Tongue (tissue), 2 donors: Measurements from ENCODE around the gene KRTAP1-4. TPM values are rescaled to one million over a fixed set of nuclear protein-coding genes. Genes with fewer than 3 reads are reported as not detected.
"Not testable (repeated sequence)": the region's sequence is repeated elsewhere in the genome, so short reads cannot be mapped to it uniquely, and the experiment has no call there.

ENCODE experiments used
- DNase-seq: peaks from one replicate; pipeline ENCODE4 v3.0.0-alpha.2; 2015
- total RNA-seq: library from RNA; depleted of rRNA; stranded (reverse); fragments of >200 nt; gene quantifications from one replicate; pipeline ENCODE4 v1.2.3, GENCODE V29; 2014

KRTAP1-4 gene
- not detected for total RNA-seq

DNA sequence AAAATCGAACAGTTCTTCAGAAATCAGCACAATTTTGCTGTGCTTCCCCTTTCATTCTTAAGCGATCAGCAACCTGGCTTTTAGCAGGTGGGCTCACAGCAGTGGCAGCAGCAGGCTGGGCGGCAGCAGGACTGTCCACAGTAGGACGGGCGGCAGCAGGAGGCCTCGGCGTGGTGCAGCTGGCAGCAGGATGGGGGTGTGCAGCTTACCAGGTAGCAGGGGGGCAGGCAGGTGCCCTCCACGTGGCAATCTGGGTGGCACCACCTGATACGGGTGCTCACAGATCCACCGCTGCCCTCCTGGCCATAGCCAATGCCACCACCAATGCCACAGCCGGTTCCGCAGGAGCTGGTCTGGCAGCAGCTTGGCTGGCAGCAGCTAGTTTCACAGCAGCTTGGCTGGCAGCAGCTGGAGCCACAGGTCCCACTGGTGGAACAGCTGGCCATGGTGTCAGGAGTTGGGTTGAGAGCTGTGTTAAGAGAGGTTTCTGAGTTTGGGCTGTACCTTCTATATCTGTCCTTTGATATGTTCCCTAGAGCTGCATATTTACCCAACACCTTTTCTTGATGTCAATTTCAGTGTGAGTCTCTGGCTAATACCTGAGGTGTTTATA, at the start of gene KRTAP1-4:
Gene KRTAP1-4 (minus strand): TSS at position 563 of the 613 bp plus-strand sequence. CDS start 117 bp downstream, at position 446.
- DNase-seq, result no peak

GRCh38 chr17:41076788-41077187, 46.8 kb upstream of the KRTAP1-4 start:
- no peak for DNase-seq

DNA sequence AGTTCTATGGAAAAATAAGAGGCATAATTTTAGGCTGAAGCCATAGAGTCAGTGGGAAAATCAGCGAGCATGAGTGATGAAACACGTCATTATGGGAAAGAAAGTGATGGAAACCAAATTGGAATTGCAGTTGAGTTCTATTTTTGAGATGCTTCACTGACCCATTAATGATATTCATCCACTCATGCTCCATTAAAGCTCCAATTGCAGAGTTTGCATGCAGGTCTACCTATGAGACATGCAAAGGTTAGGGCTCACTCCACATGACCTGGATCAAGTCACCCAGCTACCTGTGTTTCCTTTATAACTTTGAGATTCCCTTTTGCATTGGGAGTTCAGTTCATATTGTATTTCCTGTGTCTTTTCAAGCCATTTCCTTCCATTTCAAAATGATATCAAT, 43.7 kb upstream of the KRTAP1-4 start:
- DNase-seq, result no peak

- DNase-seq, result peak; percentile 66
These were observed 41.8 kb upstream of the KRTAP1-4 start for GRCh38 chr17:41071606-41072360.

DNA sequence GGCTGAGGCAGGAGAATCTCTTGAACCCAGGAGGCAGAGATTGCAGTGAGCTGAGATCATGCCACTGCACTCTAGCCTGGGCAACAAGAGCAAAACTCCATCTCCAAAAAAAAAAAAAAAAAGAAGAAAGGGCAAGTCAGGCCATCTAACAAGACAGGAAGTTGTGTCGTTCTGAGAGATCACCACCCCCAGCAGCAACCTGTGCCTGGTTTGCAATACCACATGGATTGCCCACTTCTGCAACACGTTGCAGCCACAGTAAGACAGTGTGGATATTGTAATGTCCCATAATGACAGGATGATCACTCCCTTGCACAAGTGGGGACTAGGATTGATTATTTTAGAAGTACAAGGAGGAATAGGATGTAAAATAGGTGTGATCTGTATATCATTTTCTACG, 39.0 kb upstream of the KRTAP1-4 start:
- DNase-seq, result no peak

GRCh38 chr17:41067281-41067680, 37.3 kb upstream of the KRTAP1-4 start:
- no peak for DNase-seq

- no peak for DNase-seq
These were observed 36.0 kb upstream of the KRTAP1-4 start, which contains the start of gene KRTAP2-4 for GRCh38 chr17:41065829-41066624. TSS of gene KRTAP2-4 (minus strand) at chr17:41065879. CDS start at chr17:41065845, 34 bp downstream.

GRCh38 chr17:41065016-41065689, 35.2 kb upstream of the KRTAP1-4 start:
- DNase-seq, result not testable (repeated sequence)

DNA sequence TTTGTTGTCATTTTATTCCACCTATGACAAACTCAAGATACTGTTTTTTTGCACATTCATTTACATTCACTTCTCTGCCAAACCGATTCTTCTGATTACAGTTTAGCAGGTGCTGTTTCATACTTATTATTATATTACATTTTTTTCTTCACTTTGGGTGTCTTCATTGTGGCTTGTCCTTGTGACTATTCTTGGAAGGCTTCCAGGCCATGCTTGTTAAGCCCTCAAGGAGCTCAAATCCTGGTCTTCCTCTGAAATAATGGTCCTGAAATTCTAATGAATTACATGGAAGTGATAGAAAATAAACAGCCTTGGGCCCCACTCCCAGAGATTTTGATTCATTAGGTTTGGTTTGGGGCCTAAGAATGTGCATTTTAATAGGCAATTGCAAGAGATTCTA, 34.3 kb upstream of the KRTAP1-4 start:
- no peak for DNase-seq

DNA sequence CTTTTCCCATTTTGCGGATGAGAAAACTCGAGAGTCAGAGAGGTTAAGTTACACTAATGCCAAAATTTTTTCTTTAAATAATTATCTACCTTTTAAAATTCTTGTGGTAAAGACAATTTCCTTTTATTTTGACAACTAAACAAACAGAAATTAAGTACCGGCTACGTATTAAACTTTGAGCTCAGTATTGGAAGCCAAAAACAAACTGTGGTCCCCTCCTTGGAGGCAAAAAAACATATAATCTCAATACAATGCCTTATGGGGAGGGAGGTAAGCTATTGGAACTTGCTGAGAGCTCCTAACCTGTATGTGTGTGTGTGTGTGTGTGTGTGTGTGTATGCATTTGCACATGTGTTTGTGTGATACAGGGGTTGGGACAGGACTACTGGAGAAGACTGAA, 33.5 kb upstream of the KRTAP1-4 start:
- no peak for DNase-seq

DNA sequence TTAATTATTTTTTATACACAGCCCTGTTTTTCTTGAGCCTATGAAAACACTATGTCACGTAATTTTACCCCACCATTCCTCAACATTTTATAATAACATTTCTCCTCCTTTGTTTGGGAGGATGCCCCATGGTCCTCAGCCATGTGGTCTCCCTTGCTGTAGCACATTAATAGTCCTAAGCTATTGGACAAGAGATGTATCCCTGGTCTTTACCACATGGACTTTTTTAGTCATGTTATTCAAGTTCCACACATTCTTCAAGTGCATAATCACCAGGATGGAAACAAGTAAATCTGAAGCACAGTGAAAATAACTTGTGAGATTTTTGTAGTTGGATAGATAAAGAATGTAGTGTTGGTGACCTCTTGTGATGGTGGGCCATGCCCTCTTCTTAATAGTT, 32.0 kb upstream of the KRTAP1-4 start:
- no peak for DNase-seq

DNA sequence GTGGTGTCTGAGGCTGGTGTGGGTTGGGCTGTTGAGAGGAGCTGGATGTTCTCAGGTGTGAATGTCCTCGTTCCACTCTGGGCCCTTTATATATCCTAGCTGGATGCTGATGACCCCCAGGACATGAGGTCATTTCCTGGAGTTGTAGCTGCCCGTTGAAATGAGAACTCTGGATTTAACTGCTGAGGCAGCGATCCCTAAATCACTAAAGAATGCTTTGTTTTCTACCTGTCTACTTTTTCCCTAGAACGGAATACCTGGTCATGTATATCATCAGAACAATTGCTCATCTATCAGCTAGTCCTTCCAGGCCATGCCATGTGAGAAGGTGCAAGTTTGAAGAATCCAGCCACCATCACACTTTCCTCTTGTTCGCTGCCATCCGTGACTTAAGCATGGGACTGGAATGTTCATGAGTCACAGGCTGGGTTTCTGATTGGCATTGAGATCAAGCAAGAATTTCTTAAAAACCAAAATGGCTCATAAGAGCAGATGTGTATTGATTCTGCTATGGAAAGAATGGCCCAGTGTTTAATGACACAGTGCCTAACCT, 30.1 kb upstream of the KRTAP1-4 start, which contains the start of gene KRTAP2-3:
Gene KRTAP2-3 (minus strand): TSS at position 63 of the 553 bp plus-strand sequence. CDS start 64 bp downstream, outside the sequence.
- DNase-seq, result no peak

DNA sequence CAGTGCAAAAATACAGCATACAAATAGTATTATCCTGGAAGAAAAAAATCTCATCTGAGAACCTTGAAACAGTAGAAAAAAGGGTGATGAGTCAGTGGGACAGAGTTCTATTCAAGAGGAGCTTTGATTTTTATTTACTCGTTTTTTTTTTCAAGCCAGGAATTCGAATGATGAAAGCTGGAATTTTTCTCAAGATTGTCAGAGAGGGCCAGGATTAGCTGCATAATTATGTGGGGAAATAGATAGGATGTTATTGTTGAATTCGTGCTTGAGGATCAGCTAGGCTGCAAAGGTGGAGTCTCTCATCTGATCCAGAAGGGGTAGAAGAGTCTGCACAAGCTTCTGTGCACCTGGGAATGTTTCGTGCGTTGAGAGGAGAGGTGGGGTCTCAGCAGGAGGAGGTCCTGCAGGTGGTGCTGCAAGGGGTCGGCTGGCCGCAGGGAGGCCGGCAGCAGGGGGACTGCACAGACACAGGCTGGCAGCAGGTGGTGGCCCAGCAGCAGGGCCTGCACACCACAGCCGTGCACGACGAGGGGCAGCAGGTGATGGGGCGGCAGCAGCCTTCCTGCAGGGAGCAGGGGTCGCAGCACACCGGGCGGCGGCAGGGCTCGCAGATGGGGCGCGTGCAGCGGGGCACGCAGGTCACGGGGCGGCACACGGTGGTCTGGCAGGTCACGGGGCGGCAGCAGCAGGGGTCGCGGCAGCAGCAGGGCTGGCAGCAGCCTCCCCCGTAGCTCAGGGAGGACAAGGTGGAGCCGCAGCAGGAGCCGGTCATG, 29.5 kb upstream of the KRTAP1-4 start:
- not testable (repeated sequence) for DNase-seq

- no peak for DNase-seq
These were observed 28.7 kb upstream of the KRTAP1-4 start for GRCh38 chr17:41058741-41059140.

DNA sequence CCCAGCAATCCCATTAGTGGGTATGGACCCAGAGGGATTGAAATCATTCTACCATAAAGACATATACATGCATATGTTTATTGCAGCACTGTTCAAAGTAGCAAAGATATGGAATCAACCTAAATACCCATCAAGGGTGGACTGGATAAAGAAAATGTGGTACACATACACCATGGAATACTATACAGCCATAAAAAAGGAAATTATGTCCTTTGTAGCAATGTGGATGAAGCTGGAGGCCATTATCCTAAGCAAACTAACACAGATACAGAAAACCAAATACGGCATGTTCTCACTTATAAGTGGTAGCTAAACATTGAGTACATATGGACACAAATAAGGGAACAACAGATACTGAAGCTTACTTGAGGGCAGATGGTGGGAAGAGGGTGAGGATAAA, 27.6 kb upstream of the KRTAP1-4 start:
- no peak for DNase-seq

- DNase-seq, result not testable (repeated sequence)
These were observed 25.1 kb upstream of the KRTAP1-4 start, which contains the start of gene KRTAP2-2 for GRCh38 chr17:41055130-41055529. TSS of gene KRTAP2-2 (minus strand) at chr17:41055230. CDS start at chr17:41055211, 19 bp downstream.

GRCh38 chr17:41054556-41054955, 24.6 kb upstream of the KRTAP1-4 start:
- DNase-seq, result not testable (repeated sequence)

DNA sequence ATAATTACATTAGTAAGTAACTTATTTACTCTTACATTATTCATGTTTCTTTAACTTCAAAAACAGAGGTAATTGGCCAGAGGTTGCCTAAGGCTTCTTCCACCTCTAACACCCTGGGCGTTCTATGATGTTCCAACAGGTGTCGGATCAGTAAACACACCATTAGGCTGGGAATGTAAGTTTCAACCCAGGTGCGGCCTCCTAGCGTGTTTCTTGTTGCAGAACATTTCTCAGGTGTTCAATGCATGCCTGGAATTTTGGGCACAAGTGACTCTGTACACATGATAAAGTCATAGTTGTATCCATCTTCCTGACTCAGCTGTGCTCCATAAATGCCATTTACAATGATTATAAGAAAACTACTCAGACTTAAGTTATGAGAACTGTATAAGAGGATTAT, 24.0 kb upstream of the KRTAP1-4 start:
- DNase-seq, result no peak

- DNase-seq, result no peak
These were observed 22.6 kb upstream of the KRTAP1-4 start for GRCh38 chr17:41052566-41052965.

GRCh38 chr17:41049110-41049509, 19.1 kb upstream of the KRTAP1-4 start:
- DNase-seq, result no peak

DNA sequence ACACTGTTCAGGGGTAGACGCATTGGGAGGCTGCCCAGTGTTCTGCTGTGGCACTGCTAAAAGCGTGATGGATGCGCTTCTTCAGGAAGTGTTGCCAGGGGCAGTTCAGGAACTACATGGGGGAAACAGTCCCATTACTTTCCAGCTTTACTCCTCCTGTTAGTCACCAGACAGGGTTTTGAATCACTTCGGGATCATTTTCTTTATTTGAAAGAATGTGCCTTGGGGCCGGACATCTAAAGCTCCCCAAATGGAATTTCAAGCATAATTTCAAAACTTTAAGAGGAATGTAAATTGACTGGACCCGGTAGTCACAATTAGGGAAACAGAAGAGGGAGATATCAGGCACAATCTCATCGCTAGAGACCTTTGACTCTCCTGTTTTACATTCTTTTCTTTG, 18.4 kb upstream of the KRTAP1-4 start:
- no peak for DNase-seq
